HepG2 (cell line): ENCODE data around the gene C1QTNF5. TPM values are rescaled to one million over a fixed set of nuclear protein-coding genes. Genes with fewer than 3 reads are reported as not detected.

Source experiments
- CHD2 ChIP-seq: IDR thresholded peaks from 2 replicates; pipeline ENCODE4 v1.6.1; 2011; ENCODE audit warnings: low read depth, low read length, improper control_type of control experiment
- DBP ChIP-seq: sonication (generic); formaldehyde crosslinking; IDR thresholded peaks from 2 replicates; pipeline ENCODE4 v1.4.0; 2020; ENCODE audit warnings: missing genetic modification reagents; ENCODE audit errors: not compliant biosample characterization
- EED ChIP-seq: sonication (generic); formaldehyde crosslinking; IDR thresholded peaks from 2 replicates; pipeline ENCODE4 v1.5.0; 2020; ENCODE audit warnings: mild to moderate bottlenecking, missing genetic modification reagents
- ESRRA ChIP-seq: sonication (generic); formaldehyde crosslinking; IDR thresholded peaks from 2 replicates; pipeline ENCODE4 v1.5.1; 2020; ENCODE audit warnings: mild to moderate bottlenecking, low read depth, missing genetic modification reagents
- ETV5 ChIP-seq: IDR thresholded peaks from 2 replicates; pipeline ENCODE4 v1.6.1; 2018; ENCODE audit warnings: missing biosample characterization, missing genetic modification reagents, inconsistent platforms, borderline replicate concordance
- KDM3A ChIP-seq: IDR thresholded peaks from 2 replicates; pipeline ENCODE4 v1.6.1; 2018; ENCODE audit warnings: low read depth, missing compliant biosample characterization
- LBX2 ChIP-seq: sonication (generic); formaldehyde crosslinking; IDR thresholded peaks from 2 replicates; pipeline ENCODE4 v1.5.0; 2020; ENCODE audit warnings: missing genetic modification reagents, mild to moderate bottlenecking, borderline replicate concordance
- MEIS2 ChIP-seq: sonication (generic); formaldehyde crosslinking; IDR thresholded peaks from 2 replicates; pipeline ENCODE4 v1.9.0; 2021; ENCODE audit warnings: mild to moderate bottlenecking, missing genetic modification reagents
- PAF1 ChIP-seq: IDR thresholded peaks from 2 replicates; pipeline ENCODE4 v1.6.1; 2016; ENCODE audit warnings: missing genetic modification reagents, missing compliant biosample characterization
- PAWR ChIP-seq: sonication (generic); formaldehyde crosslinking; IDR thresholded peaks from 2 replicates; pipeline ENCODE4 v1.4.0; 2020; ENCODE audit warnings: missing genetic modification reagents, mild to moderate bottlenecking, borderline replicate concordance
- PHF21A ChIP-seq: sonication (generic); formaldehyde crosslinking; IDR thresholded peaks from 2 replicates; pipeline ENCODE4 v1.5.0; 2020; ENCODE audit warnings: mild to moderate bottlenecking, missing genetic modification reagents
- POLR2AphosphoS2 ChIP-seq: IDR thresholded peaks from 2 replicates; pipeline ENCODE4 v1.6.1; 2011; ENCODE audit warnings: low read depth, low read length, improper control_type of control experiment
- RAD21 ChIP-seq: fragments of 450-650 bp; formaldehyde crosslinking; IDR thresholded peaks from 2 replicates; pipeline ENCODE4 v1.5.0; 2020; ENCODE audit warnings: mild to moderate bottlenecking
- REST ChIP-seq, 2 experiments: IDR thresholded peaks; 2 replicates each; pipeline ENCODE4 v1.6.1; 2011 to 2012; ENCODE audit warnings: low read length in 2 of 2, borderline replicate concordance in 1 of 2, low read depth in 1 of 2, mild to moderate bottlenecking in 1 of 2, moderate library complexity in 1 of 2
- TBL1XR1 ChIP-seq: fragments of 150-350 bp; IDR thresholded peaks from 2 replicates; pipeline ENCODE4 v1.6.1; 2014; ENCODE audit warnings: borderline replicate concordance, low read length; ENCODE audit not compliant: partially characterized antibody
- TP53 ChIP-seq: sonication (generic); formaldehyde crosslinking; conservative IDR thresholded peaks from 2 replicates; pipeline ENCODE4 v1.4.0; 2020; ENCODE audit warnings: missing genetic modification reagents
- ZNF275 ChIP-seq: sonication (generic); formaldehyde crosslinking; IDR thresholded peaks from 2 replicates; pipeline ENCODE4 v1.8.0; 2022; ENCODE audit warnings: missing genetic modification reagents, mild to moderate bottlenecking, inconsistent platforms, borderline replicate concordance
- ZNF296 ChIP-seq: sonication (generic); formaldehyde crosslinking; conservative IDR thresholded peaks from 2 replicates; pipeline ENCODE4 v1.5.0; 2020; ENCODE audit warnings: mild to moderate bottlenecking, missing genetic modification reagents
- ZNF501 ChIP-seq: sonication (generic); formaldehyde crosslinking; IDR thresholded peaks from 2 replicates; pipeline ENCODE4 v1.5.1; 2020; ENCODE audit warnings: mild to moderate bottlenecking, moderate library complexity, missing genetic modification reagents
- ZNF543 ChIP-seq: sonication (generic); formaldehyde crosslinking; IDR thresholded peaks from 2 replicates; pipeline ENCODE4 v1.4.0; 2020; ENCODE audit warnings: mild to moderate bottlenecking, missing genetic modification reagents
- ZNF552 ChIP-seq: sonication (generic); formaldehyde crosslinking; IDR thresholded peaks from 2 replicates; pipeline ENCODE4 v1.9.0; 2022; ENCODE audit warnings: missing genetic modification reagents, mild to moderate bottlenecking, borderline replicate concordance
- ZNF615 ChIP-seq: sonication (generic); formaldehyde crosslinking; IDR thresholded peaks from 2 replicates; pipeline ENCODE4 v1.5.0; 2020; ENCODE audit warnings: mild to moderate bottlenecking, missing genetic modification reagents, borderline replicate concordance
- ZUFSP ChIP-seq: sonication (generic); formaldehyde crosslinking; IDR thresholded peaks from 2 replicates; pipeline ENCODE4 v1.9.0; 2021; ENCODE audit warnings: missing genetic modification reagents, mild to moderate bottlenecking, borderline replicate concordance
- polyA plus RNA-seq, 8 experiments: library from polyadenylated mRNA; depleted of rRNA in 3 of 8; stranded (reverse) in 7 of 8; unstranded in 1 of 8; fragments of >200 nt; fragmentation: Illumina TruSeq in 4 of 8; extraction: Trizol in 4 of 8; gene quantifications; 2 replicates each; pipeline versions ENCODE4 v1.2.1 to v1.2.3, GENCODE V29; 2011 to 2016; ENCODE audit warnings: low read depth in 4 of 8, missing spikeins in 1 of 8, mixed read lengths in 1 of 8; ENCODE audit not compliant: insufficient read depth in 1 of 8
- total RNA-seq, 5 experiments: library from RNA; depleted of rRNA; stranded (reverse); fragments of >200 nt; fragmentation: Illumina TruSeq; extraction: Trizol; gene quantifications; 2 replicates each; pipeline ENCODE4 v1.2.3, GENCODE V29; 2016; ENCODE audit warnings: low read depth in 1 of 5

Gene C1QTNF5
- total and polyA plus RNA-seq, 2 of the 13 experiments (the other 11 are each of a cell fraction or from before 2014, with no cell fraction given): 0.86 to 1.2 TPM

GRCh38 chr11:119380160-119380826 is 39.6 kb upstream of the C1QTNF5 start (continued):
- TF ChIP-seq TBL1XR1: no peak
- peak; percentile 20; the same call in 1 of the 2 replicates for TF ChIP-seq PHF21A (CRISPR knock-in tag)
- no peak for TF ChIP-seq ZNF296 (CRISPR knock-in tag)
- no peak for TF ChIP-seq RAD21 (CRISPR knock-in tag)
- TF ChIP-seq ZNF552 (CRISPR knock-in tag): no peak
- TF ChIP-seq EED (CRISPR knock-in tag): no peak
- TF ChIP-seq CHD2: no peak
- no peak for TF ChIP-seq DBP (CRISPR knock-in tag)
- no peak for TF ChIP-seq ZUFSP (CRISPR knock-in tag)
- TF ChIP-seq PAF1 (CRISPR knock-in tag): no peak
- TF ChIP-seq ETV5 (CRISPR knock-in tag): peak; percentile 86
- no peak for TF ChIP-seq ZNF615 (CRISPR knock-in tag)
- no peak for TF ChIP-seq LBX2 (CRISPR knock-in tag)
- TF ChIP-seq MEIS2 (CRISPR knock-in tag): no peak
- TF ChIP-seq ZNF275 (CRISPR knock-in tag): no peak
- TF ChIP-seq ZNF543 (CRISPR knock-in tag): no peak
- TF ChIP-seq POLR2AphosphoS2: no peak
- no peak for TF ChIP-seq REST (IDR thresholded peaks at IDR 0.05; ENCODE audit: borderline replicate concordance in 1 of 2, low read depth in 1 of 2, low read length in 2 of 2)
- TF ChIP-seq ZNF501 (CRISPR knock-in tag): no peak
- no peak for TF ChIP-seq ESRRA (CRISPR knock-in tag)
- TF ChIP-seq TP53 (CRISPR knock-in tag): no peak
- no peak for TF ChIP-seq PAWR
- TF ChIP-seq KDM3A (CRISPR knock-in tag): no peak
